Measurements from ENCODE around the gene RCSD1.

Gene RCSD1

GRCh38 chr1:167669209-167670124 is 39.4 kb downstream of the RCSD1 start:
- DNase-seq: no peak

GRCh38 chr1:167670563-167670962 is 40.5 kb downstream of the RCSD1 start:
- no peak for DNase-seq

GRCh38 chr1:167671727-167672511 is 41.9 kb downstream of the RCSD1 start:
- no peak for DNase-seq

- DNase-seq: no peak
Observed at GRCh38 chr1:167672831-167673230, 42.8 kb downstream of the RCSD1 start.

GRCh38 chr1:167673265-167673664 is 43.2 kb downstream of the RCSD1 start:
- no peak for DNase-seq

- no peak for DNase-seq
Observed at GRCh38 chr1:167674156-167674555, 44.1 kb downstream of the RCSD1 start.

- no peak for DNase-seq
Observed at GRCh38 chr1:167675440-167675839, 45.4 kb downstream of the RCSD1 start.

GRCh38 chr1:167676205-167676915 is 46.3 kb downstream of the RCSD1 start:
- DNase-seq: no peak

GRCh38 chr1:167676916-167677848 is 47.1 kb downstream of the RCSD1 start:
- peak; percentile 24 for DNase-seq

GRCh38 chr1:167678422-167678821 is 48.4 kb downstream of the RCSD1 start:
- no peak for DNase-seq

GRCh38 chr1:167678838-167679237 is 48.8 kb downstream of the RCSD1 start:
- no peak for DNase-seq

- no peak for DNase-seq
Observed at GRCh38 chr1:167679714-167680113, 49.7 kb downstream of the RCSD1 start.

GRCh38 chr1:167681024-167681423 is 51.0 kb downstream of the RCSD1 start:
- no peak for DNase-seq

- DNase-seq: no peak
Observed at GRCh38 chr1:167681451-167682098, 51.5 kb downstream of the RCSD1 start.

GRCh38 chr1:167683226-167683625 is 53.2 kb downstream of the RCSD1 start:
- no peak for DNase-seq

- no peak for DNase-seq
Observed at GRCh38 chr1:167683641-167684502, 53.8 kb downstream of the RCSD1 start.

GRCh38 chr1:167685844-167686243 is 55.8 kb downstream of the RCSD1 start:
- no peak for DNase-seq

- DNase-seq: peak; percentile 91
Observed at GRCh38 chr1:167687919-167688519, 58.0 kb downstream of the RCSD1 start.

- DNase-seq: no peak
Observed at GRCh38 chr1:167689567-167689920, 59.5 kb downstream of the RCSD1 start.

GRCh38 chr1:167690053-167690452 is 60.0 kb downstream of the RCSD1 start:
- DNase-seq: no peak
